ENCODE results near the gene FARP1.
"Not testable (repeated sequence)": the region's sequence is repeated elsewhere in the genome, so short reads cannot be mapped to it uniquely, and the experiment has no call there.

The FARP1 gene

GRCh38 chr13:98225036-98225940 is 82.4 kb downstream of the FARP1 start:
- no peak for DNase-seq (ENCODE audit: low spot score)
- no peak overlapping the region for H3K27ac ChIP-seq
- POLR2A ChIA-PET (ENCODE audit: low non-redundant PET) = no interaction called here
- CTCF ChIA-PET = interaction anchor here (0.5 to 0.6 kb wide), 2 partner anchors 199 to 429 kb away, joined by 3 to 5 read pairs; no protein-coding TSS in a partner anchor
- no peak for TF ChIP-seq CTCF (conservative IDR thresholded peaks at IDR 0.05; ENCODE audit: low read depth)

- no peak for TF ChIP-seq CTCF (conservative IDR thresholded peaks at IDR 0.05; ENCODE audit: low read depth)
- ChIA-PET CTCF (interaction anchor here (0.6 kb wide), 1 partner anchor 304 kb away, joined by 3 read pairs; no protein-coding TSS in a partner anchor), POLR2A (ENCODE audit: low non-redundant PET) (no interaction called here)
- H3K27ac ChIP-seq = no peak overlapping the region
- no peak for DNase-seq (ENCODE audit: low spot score)
Observed at GRCh38 chr13:98226496-98226895, 83.6 kb downstream of the FARP1 start.

GRCh38 chr13:98228661-98229341 is 85.9 kb downstream of the FARP1 start:
- no peak overlapping the region for H3K27ac ChIP-seq
- no peak for DNase-seq (ENCODE audit: low spot score)
- CTCF ChIA-PET = no interaction called here
- POLR2A ChIA-PET (ENCODE audit: low non-redundant PET) = no interaction called here
- no peak for TF ChIP-seq CTCF (conservative IDR thresholded peaks at IDR 0.05; ENCODE audit: low read depth)

GRCh38 chr13:98230762-98231161 is 87.9 kb downstream of the FARP1 start:
- H3K27ac ChIP-seq; POLR2A ChIA-PET (ENCODE audit: low non-redundant PET); DNase-seq (ENCODE audit: low spot score): not testable (repeated sequence)
- CTCF ChIA-PET = interaction anchor here (0.6 kb wide), 2 partner anchors 163 to 865 kb away, joined by 3 read pairs; no protein-coding TSS in a partner anchor

GRCh38 chr13:98232456-98232855 is 89.6 kb downstream of the FARP1 start:
- no peak overlapping the region for H3K27ac ChIP-seq
- POLR2A ChIA-PET (ENCODE audit: low non-redundant PET) = no interaction called here
- no peak for DNase-seq (ENCODE audit: low spot score)
- CTCF ChIA-PET = no interaction called here
- no peak for TF ChIP-seq CTCF (conservative IDR thresholded peaks at IDR 0.05; ENCODE audit: low read depth)

- no peak overlapping the region for H3K27ac ChIP-seq
- CTCF ChIA-PET = interaction anchor here (0.5 kb wide), 1 partner anchor 25 kb away, joined by 3 read pairs; no protein-coding TSS in a partner anchor
- DNase-seq (ENCODE audit: low spot score) = no peak
- POLR2A ChIA-PET (ENCODE audit: low non-redundant PET) = no interaction called here
- no peak for TF ChIP-seq CTCF (conservative IDR thresholded peaks at IDR 0.05; ENCODE audit: low read depth)
Observed at GRCh38 chr13:98233127-98233526, 90.2 kb downstream of the FARP1 start.

- ChIA-PET POLR2A (ENCODE audit: low non-redundant PET) (no interaction called here), CTCF (no interaction called here)
- no peak overlapping the region for H3K27ac ChIP-seq
- DNase-seq (ENCODE audit: low spot score) = no peak
- no peak for TF ChIP-seq CTCF (conservative IDR thresholded peaks at IDR 0.05; ENCODE audit: low read depth)
Observed at GRCh38 chr13:98234348-98234747, 91.5 kb downstream of the FARP1 start.
